Lower leg skin (tissue), 4 donors: Measurements from ENCODE around the gene SHISA7. TPM values are rescaled to one million over a fixed set of nuclear protein-coding genes. Genes with fewer than 3 reads are reported as not detected.

Source experiments
- DNase-seq, 2 donors: peaks; one replicate each; pipeline ENCODE4 v3.0.0-alpha.2; 2019; ENCODE audit warnings: low spot score in 2 of 2
- H3K4me3 ChIP-seq: fragments of 200-600 bp; sonication (generic); 2 replicates; pipeline ENCODE4 v1.5.1; 2017; ENCODE audit warnings: mild to moderate bottlenecking, low read depth; ENCODE audit not compliant: poor library complexity, severe bottlenecking
- POLR2A ChIP-seq, 2 donors: fragments of 450-650 bp; IDR thresholded peaks; one replicate each; pipeline ENCODE4 v1.6.1; 2016 to 2017; ENCODE audit warnings: antibody characterized with exemption in 2 of 2, mild to moderate bottlenecking in 1 of 2, moderate library complexity in 1 of 2
- WGBS, 2 donors: methylation state at CpG; one replicate each; pipeline ENCODE4 v1.1.5; 2018; 5-methylcytosine and 5-hydroxymethylcytosine counted together
- intact Hi-C: fragments of 100-400 bp; cut with DNase I; formaldehyde crosslinking; loops from one replicate; pipeline ENCODE4 v1.15.0; 2023; ENCODE audit warnings: low total_unique reads
- total RNA-seq, 4 donors: library from RNA; depleted of rRNA; stranded (reverse); fragments of >200 nt; gene quantifications; one replicate each; pipeline ENCODE4 v1.1.0, GENCODE V29; 2016
- TF ChIP-seq, protein P1 (sequence below), 3 donors: fragments of 450-650 bp; IDR thresholded peaks; one replicate each; pipeline ENCODE4 v1.5.1; 2016; ENCODE audit warnings: antibody characterized with exemption in 3 of 3, mild to moderate bottlenecking in 3 of 3, moderate library complexity in 2 of 3

The SHISA7 gene
- total RNA-seq, 4 donors from 2014 or later = 0.10 TPM; not detected in 3

- H3K4me3 ChIP-seq = no peak overlapping the region
- DNase-seq = no peak
- intact Hi-C loops = no loop called here
- no peak for TF ChIP-seq POLR2A (IDR thresholded peaks at IDR 0.05)
- TF ChIP-seq, protein P1, sequence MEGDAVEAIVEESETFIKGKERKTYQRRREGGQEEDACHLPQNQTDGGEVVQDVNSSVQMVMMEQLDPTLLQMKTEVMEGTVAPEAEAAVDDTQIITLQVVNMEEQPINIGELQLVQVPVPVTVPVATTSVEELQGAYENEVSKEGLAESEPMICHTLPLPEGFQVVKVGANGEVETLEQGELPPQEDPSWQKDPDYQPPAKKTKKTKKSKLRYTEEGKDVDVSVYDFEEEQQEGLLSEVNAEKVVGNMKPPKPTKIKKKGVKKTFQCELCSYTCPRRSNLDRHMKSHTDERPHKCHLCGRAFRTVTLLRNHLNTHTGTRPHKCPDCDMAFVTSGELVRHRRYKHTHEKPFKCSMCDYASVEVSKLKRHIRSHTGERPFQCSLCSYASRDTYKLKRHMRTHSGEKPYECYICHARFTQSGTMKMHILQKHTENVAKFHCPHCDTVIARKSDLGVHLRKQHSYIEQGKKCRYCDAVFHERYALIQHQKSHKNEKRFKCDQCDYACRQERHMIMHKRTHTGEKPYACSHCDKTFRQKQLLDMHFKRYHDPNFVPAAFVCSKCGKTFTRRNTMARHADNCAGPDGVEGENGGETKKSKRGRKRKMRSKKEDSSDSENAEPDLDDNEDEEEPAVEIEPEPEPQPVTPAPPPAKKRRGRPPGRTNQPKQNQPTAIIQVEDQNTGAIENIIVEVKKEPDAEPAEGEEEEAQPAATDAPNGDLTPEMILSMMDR (IDR thresholded peaks at IDR 0.05) = no peak
- 53 to 57% methylated on average over 8 of the region's 8 CpGs for WGBS, 2 donors
These were observed 6.3 kb downstream of the SHISA7 start for GRCh38 chr19:55436847-55437246.

DNA sequence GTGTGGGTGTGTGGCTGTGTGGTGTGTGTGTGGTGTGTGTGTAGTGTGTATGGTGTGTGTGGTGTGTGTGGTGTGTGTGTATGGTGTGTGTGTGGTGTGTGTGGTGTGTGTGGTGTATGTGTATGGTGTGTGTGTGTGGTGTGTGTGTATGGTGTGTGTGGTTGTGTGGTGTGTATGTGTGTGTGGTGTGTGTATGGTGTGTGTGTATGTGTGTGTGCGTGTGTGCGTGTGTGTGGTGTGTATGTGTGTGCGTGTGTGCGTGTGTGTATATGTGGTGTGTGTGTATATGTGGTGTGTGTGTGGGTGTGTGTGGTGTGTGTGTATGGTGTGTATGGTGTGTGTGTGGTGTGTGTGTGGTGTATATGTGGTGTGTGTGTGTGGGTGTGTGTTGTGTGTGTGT is 8.1 kb downstream of the SHISA7 start:
- no peak overlapping the region for H3K4me3 ChIP-seq
- TF ChIP-seq POLR2A (IDR thresholded peaks at IDR 0.05) = no peak
- TF ChIP-seq, protein P1 (IDR thresholded peaks at IDR 0.05) = no peak
- 86 to 96% methylated on average over 4 of the region's 4 CpGs for WGBS, 2 donors
- intact Hi-C loops = no loop called here
- no peak for DNase-seq

GRCh38 chr19:55434356-55434919 is 8.7 kb downstream of the SHISA7 start:
- 68 to 83% methylated on average over 4 of the region's 4 CpGs for WGBS, 2 donors
- H3K4me3 ChIP-seq = no peak overlapping the region
- DNase-seq = no peak
- TF ChIP-seq POLR2A (IDR thresholded peaks at IDR 0.05) = no peak
- TF ChIP-seq, protein P1 (IDR thresholded peaks at IDR 0.05) = no peak
- intact Hi-C loops = no loop called here

GRCh38 chr19:55433292-55433691 is 9.8 kb downstream of the SHISA7 start:
- H3K4me3 ChIP-seq = no peak overlapping the region
- no peak for TF ChIP-seq POLR2A (IDR thresholded peaks at IDR 0.05)
- TF ChIP-seq, protein P1 (IDR thresholded peaks at IDR 0.05) = no peak
- no peak for DNase-seq
- intact Hi-C loops = no loop called here
- 5 to 10% methylated on average over 17 to 20 of the region's 48 CpGs for WGBS, 2 donors

DNA sequence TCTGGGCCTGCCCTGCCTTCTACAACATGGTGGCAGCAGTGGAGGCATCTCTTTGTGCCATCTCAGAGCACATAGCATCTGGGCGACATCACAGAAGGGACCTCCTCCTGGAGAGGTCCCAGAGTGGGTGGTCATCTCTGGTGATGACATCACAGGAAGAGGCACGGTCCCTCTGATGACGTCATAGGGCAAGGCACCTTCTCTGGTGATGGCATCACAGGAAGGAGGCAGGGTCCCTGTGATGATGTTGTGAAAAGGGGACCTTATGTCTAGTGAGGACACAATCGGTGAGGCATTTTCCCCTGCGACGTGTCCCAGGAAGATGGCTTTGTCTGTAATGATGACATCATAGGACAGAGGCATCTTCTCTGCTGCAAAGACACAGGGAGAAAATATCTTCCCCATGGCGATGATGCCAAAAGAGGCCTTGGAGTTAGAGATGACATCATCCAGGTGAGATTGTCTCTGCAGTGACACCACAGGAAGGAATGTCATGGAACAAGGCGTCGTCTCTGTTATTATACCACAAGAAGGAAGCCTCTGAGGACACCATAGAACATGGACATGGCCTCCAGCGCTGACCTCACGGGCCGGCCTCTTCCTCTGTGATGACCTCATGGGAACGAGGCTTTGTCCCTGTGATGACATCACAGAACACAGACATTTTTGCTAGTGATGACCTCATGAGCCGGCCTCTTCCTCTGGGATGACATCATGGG is 10.7 kb downstream of the SHISA7 start:
- WGBS, 2 donors = 89 to 90% methylated on average over 14 of the region's 14 CpGs
- intact Hi-C loops = no loop called here
- no peak overlapping the region for H3K4me3 ChIP-seq
- TF ChIP-seq, protein P1 (IDR thresholded peaks at IDR 0.05) = no peak
- TF ChIP-seq POLR2A (IDR thresholded peaks at IDR 0.05) = no peak
- no peak for DNase-seq
